Measurements from ENCODE around the gene MIEF2.
"Not testable (repeated sequence)": the region's sequence is repeated elsewhere in the genome, so short reads cannot be mapped to it uniquely, and the experiment has no call there.

The MIEF2 gene, protein sequence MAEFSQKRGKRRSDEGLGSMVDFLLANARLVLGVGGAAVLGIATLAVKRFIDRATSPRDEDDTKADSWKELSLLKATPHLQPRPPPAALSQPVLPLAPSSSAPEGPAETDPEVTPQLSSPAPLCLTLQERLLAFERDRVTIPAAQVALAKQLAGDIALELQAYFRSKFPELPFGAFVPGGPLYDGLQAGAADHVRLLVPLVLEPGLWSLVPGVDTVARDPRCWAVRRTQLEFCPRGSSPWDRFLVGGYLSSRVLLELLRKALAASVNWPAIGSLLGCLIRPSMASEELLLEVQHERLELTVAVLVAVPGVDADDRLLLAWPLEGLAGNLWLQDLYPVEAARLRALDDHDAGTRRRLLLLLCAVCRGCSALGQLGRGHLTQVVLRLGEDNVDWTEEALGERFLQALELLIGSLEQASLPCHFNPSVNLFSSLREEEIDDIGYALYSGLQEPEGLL

DNA sequence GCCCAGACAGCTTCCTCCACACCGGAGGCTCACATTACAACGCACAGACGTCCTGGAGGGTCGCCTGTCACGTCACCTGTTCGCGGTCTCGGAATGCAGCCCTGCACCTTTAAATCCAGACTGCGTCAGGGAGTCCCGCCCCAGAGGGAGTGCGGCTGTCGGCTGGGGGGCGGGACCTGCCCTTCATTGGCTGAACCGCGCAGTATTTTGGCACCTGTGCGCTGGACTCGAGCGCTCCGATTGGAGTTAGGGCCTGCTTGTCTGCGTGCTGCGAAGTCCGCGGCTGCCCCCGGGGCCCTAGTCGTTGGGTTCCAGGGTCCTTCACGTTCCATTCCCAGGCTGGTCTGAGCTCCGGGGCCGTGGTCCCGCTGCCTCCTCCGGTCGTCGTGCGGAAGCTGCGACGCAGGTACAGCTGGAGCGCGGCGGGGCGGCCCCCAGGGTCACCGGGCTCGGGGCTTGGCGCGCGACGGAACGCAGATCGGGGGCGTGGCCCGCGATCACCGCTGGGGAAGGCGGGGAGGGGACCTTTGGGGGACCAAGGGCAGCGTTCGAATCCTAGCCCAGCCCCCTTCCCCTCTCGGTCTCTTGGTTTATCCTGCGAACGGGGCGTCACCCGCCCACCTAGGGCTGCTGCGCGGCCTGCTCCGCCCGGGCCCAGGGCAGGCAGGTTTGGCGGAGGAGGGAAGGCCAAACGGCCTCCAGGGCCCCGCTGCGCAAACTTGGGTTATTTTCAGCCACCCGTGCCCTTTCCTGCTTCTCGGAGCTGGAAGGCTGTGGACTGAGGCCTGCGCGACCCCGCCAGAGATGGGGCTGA, at the start of gene MIEF2:
TSS of gene MIEF2 (plus strand) at position 331 of the 814 bp plus-strand sequence. CDS start 2,059 bp downstream, outside the sequence.
- peak; percentile 85 for DNase-seq

DNA sequence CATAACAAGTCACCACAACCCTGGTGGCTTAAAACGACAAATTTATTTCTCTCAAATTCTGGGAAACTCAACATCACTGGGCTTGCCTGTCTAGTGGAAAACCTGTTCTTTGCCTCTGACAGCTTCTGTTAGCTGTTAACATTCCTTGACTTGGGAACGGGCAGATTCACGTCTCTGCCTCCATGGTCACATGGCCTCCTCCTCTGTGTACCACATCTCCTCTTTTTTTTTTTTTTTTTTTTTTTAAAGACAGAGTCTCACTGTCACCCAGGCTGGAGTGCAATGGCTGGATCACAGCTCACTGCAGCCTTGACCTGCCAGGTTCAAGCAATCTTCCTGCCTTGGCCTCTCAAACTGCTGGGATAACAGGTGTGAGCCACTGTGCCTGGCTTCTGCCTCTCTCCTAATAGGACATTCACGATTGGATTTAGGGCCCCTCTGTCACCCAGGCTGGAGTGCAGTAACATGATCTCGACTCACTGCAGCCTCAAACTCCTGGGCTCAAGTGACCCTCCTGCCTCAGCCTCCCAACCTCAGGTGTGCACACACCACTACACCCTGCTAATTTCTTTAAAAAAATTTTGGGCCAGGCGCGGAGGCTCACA, 46.7 kb upstream of the MIEF2 start:
- no peak for DNase-seq

DNA sequence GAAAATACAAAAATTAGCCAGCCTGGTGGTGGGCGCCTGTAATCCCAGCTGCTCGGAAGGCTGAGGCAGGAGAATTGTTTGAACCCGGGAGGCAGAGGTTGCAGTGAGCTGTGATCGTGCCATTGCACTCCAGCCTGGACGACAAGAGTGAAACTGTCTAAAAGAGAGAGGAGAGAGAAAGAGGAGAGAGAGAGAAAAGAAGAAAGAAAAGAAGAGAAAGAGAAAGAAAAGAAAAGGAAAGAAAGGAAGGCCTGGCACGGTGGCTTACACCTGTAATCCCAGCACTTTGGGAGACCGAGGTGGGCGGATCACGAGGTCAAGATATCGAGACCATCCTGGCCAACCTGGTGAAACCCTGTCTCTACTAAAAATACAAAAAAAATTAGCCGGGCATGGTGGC, 43.6 kb upstream of the MIEF2 start:
- not testable (repeated sequence) for DNase-seq

DNA sequence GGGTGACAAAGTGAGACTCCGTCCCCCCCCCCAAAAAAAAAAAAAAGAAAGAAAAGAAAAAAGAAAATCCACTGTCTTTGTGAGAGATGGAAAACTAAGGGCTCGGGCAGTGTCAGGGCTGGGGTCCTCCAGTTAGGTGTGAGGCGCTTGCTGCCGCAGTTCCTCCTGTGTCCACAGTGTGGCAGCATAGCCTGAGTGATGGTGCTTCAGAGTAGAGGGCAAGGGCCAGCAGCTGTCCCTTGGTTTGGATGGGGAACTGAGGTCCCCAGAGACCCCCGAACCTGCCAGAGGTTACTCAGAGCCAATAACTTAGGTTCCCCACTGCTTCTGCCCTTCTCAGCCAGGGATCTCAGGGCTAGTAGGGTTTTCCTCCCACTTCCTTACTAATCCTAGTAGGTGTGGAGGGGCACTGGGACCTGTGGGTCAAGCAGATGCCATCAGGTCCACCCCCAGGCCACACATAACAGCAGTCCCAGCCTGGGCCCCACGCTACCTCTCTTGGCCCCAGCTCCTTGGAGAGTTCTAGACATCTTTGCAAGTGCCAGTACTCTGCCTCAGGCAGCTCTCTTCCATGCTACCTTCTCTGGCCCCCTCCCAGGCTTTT, 42.9 kb upstream of the MIEF2 start:
- DNase-seq: peak; percentile 70

DNA sequence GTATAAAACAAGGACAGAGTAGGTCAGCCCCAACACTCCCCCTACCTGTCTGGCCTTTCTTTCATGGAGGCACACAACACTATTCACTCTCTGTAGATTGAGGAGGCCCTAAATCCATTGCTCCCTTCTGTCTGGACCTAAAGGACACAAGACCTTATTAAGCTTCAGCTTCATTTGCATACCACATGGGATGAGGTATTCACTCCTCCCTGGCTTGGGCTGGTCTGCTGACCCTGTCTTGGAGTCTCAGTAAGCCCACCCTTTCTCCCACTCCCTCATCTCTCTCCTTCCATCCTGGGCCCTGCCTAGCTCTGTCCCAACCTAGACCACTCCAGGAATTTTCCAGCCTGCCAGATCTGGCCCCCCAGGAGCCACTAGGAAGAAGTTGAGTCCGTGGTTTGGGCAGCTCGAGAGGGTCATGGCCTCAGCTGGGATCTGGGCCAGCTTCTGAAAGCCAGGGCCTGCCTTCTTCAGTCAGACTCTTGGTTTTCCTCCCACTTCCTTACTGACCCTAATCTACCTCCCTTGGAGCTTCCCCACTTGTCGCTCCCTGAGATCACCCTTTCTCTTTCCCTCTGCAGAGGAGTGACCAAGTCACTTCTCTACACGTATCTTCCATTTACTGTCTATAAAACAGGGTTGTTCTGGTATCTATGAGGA, 41.6 kb upstream of the MIEF2 start:
- no peak for DNase-seq

DNA sequence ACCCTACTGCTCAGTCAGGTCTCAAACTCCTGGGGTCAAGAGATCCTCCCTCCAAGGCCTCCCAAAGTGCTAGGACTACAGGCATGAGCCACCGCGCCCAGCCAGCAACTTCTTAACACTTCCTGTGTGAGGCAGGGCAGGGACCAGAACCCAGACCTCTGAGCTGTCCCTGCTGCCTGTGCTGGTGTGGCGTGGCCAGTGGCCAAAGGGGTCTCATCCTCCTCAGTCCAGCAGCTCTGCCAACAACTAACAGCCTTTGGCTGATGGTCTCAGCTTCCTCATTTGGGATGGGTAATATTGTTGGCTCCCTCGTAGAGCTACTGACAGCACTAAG, 36.4 kb upstream of the MIEF2 start:
- DNase-seq: no peak

DNA sequence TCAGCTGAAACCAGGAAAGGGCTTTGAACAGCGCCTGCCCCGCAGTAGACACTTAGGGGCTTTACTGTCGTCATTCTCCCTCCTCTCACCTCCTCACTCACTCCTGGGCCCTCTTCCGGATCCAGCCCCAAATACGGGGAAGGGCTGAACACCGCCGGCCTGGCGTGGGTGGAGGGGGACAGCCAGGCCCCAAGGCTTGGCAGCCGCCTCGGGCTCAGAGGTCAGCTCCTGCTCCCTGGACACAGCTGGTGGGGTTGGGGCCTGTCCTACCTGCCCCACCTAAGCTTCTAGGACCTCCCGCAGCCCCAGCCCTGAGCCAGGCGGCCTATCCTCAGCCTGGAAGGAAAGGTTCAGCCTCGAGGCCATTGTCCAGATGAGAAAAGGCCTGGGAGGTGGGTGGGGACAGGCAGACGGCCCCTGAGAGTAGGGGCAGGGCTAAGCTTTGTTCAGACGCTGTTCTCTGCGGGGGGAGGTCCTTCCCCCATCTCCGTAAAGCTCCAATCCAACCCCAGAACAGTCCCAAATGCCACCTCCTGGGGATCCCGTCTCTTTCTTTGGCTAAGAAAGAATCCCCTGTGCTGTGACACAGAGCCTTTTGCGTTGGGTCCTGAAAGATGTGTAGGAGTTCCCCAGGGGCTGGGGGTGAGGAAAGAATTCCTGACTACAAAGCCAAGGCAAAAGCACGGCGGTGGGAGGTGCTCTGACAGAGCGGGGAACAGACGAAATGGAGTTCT, 35.9 kb upstream of the MIEF2 start:
- no peak for DNase-seq

DNA sequence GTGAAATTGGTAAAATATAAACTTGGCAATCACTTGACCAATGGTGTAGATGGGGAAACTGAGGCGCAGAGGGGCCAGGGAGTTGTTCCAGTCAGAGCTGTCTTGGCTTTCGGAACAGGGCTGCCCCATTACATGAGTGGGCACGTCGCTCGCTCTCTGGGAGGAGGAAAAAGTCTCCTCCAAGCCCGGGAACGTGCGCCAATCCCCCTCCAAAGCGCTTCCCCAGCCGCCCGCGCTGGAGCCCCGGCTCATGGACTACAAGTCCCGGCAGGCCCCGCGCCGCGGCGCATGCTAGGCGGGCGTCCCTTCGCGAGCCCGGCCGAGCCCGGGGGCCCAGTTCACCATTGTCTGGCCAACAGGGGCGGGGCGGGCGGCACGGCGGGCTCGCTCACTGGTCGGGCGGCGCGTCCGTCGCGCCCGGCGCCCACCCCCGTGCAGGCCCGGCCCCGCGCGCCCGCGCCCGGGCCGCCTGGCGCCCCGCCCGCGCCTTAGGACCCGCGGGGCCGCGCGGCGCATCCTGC, 35.3 kb upstream of the MIEF2 start, which contains the start of gene LLGL1:
TSS of gene LLGL1 (plus strand) at position 515 of the 521 bp plus-strand sequence. CDS start 48 bp downstream, outside the sequence.
- DNase-seq: peak; percentile 87

DNA sequence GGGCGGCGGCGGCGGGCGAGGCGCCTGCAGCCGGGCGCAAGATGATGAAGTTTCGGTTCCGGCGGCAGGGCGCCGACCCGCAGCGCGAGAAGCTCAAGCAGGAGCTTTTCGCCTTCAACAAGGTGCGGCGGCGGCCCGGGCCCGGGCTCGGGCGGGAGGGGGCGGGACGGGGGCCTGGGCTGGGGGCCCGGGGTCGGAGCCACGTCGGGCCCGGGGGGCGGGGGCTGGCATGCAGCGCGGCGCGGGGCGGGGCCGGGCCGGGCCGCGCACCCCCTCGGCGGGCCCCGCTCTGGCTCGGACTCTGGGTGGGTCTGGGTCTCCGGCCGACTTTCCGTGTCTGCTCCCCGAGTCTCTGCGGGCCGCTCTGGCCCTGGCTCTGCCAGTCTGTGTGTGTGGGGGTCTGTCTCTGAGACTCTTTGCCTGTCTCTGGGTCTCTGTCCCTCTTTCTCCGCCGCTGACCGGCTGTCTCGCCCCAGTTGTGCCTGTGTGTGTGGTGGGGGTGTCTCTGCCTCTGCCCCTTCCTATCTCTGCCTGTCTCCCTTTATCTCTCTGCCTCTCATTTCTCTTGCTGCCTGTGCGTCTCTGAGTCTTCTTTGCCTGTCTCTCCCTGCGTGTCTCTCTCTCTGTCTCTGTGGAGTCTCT, 34.7 kb upstream of the MIEF2 start:
- no peak for DNase-seq

DNA sequence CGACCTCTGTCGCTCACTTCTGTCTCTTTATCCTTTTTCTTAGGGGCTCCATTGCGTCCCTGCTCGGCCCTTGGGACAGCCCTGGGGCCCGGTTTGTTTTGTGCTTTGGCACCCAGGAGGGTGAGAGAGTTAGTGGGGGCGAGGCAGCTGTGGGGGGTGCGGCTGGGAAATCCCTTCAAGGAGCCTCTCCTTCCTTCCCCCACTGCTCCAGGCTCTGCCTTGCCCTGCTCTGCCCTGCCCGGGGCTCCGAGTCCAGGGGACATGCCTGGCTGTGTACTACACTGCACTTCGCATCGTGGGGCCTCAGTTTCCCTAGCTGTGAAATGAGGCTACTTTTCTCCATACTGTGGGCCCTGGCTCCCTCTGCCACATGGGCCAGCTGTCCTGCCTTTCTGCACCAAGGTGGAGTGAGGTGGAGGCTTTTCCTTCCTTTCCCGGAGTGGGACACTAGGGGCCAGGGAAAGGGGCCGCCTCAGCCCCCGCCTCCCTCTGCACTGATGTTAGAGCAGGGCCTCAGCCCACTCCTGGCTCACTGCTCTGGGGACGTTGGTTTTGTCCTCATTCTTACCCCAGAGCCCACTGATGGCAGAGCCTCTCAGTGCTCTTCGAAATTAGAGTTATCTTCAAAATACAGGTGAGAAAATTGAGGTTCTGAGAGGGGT, 34.0 kb upstream of the MIEF2 start:
- no peak for DNase-seq

DNA sequence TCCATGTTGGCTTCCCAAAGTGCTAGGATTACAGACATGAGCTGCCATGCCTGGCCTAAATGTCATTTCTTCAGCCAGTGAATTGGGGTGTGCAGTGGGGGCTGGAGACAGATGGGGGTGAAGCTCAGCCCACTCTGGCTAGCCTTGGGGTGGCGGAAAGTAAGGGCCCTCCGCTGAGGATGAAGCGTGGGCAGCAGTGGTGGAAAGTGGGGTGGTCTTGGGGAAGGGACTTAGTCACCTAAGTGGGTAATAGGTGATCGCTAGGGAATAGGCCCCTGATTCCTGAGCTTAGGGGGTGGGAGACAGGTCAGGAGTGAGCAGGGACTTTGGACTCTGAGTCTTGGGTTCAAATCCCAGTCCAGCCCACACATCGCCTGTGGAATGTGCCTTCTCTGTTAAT, 32.8 kb upstream of the MIEF2 start:
- DNase-seq: no peak

DNA sequence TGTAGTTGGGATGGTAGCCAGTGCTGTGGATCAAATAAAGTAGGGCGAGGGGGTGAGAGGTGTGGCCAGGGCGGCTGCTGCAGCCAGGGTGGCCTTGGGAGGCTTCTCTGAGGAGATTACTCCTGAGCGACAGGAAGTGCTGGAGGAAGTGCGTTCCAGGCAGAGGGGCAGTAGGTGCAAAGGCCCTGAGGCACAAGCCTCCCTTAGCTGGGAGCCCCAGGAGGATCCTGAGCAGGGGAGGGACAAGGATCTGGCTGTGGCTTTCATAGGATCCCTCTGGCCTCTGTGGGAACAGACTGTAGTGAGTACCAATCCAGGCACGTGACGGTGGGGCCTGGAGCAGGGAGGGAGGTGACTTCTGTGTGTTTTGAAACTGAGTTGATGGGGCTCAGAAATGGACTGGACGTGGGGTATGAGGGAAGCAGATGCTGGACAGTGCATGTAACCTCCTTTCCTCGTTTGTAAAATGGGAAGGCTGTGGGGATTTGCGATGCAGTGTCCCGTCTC, 32.2 kb upstream of the MIEF2 start:
- DNase-seq: no peak

DNA sequence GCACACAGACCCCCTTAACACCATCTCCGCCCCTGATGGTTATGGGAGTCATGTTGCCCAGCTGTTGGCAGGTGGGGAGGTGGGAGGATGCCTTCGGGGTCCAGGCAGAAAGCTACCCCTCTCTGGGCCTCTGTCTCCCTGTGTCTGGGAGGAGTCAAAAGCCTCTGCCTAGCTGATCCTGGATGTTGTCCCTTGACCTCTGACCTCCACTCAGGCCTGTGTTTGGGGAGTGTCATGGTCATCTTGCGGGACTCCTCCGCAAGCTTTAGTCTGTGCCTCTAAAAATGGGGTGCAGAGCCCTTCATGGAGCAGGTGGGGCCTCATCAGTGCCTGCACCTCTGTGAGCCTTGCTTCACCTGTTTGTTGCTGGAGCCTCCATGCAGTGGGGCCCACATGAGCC, 31.2 kb upstream of the MIEF2 start:
- DNase-seq: no peak

DNA sequence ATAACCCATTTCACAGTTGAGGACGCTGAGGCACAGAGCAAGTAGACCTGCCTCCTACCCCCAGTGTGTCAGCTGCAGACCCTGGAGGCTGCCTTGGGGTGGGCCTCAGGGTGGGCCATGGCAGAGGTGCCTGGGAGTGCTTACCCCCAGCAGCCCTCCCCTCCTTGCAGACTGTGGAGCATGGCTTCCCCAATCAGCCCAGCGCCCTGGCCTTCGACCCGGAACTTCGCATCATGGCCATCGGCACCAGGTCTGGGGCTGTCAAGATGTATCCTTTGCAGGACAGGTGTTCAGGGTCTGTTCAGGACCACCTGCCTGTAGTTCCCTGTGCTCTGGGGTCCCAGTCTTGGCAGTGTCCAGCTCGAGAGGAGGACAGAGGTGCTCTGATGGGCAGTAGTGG, 30.7 kb upstream of the MIEF2 start:
- no peak for DNase-seq

DNA sequence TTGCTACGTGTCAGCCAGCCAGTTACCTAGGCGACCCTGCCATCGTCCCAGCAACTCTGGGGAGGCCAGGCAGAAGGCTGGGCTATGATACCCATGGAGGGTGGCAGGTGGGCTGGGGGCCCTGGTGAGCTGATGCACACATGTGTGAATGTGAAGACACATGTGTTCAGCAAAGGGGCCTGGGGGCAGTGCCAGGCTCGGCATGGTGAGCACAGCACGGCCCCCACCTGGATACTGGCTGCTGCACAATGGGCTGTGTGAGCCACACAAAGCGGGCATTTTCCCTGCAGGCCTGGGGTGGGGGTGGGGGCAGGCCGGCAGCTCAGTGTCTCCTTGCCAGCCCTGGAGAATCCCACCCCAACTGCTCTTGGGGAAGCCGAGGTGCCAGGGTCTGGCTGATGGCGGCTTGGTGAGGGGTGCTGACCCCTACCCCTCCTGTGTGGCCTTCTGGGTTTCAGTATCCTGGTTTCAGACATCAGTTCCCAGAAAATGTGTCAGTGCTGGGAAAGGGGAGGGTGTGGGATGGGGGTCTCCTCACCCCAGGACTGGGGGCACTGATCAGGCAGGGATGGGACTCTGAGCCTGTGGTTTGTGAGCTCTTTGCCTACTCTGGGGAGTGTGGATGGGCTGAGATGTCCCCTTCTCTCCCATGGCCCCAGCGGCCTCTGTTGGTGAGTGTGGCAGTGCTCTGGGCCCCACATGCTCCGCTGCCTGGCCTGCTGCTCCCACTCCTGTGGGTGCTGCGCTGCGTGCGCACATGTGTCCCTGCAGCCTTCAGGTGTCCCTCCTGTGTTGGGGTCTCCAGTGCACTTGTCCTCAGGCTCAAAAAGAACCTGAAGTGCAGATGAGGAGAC, 29.9 kb upstream of the MIEF2 start:
- DNase-seq: no peak

DNA sequence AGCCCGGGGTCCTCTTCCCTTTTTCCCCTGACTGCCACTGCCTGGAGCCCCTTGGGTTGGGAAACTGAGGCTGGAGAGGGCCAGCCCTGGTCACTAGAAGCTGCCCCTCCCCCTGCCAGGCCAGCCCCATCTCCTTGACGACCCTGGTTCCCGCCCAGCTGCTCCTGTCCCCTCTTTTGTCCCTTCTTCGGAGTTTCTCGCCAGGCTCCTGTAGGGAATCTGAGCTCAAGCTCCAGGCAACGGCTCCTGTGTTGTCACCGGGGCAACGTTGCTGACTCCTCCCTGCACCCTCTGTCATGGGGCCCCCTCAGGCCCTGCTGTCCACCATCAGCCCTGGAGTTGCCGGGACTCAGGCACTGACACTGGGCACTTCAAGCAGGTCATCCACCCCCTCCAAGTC, 29.3 kb upstream of the MIEF2 start:
- no peak for DNase-seq

DNA sequence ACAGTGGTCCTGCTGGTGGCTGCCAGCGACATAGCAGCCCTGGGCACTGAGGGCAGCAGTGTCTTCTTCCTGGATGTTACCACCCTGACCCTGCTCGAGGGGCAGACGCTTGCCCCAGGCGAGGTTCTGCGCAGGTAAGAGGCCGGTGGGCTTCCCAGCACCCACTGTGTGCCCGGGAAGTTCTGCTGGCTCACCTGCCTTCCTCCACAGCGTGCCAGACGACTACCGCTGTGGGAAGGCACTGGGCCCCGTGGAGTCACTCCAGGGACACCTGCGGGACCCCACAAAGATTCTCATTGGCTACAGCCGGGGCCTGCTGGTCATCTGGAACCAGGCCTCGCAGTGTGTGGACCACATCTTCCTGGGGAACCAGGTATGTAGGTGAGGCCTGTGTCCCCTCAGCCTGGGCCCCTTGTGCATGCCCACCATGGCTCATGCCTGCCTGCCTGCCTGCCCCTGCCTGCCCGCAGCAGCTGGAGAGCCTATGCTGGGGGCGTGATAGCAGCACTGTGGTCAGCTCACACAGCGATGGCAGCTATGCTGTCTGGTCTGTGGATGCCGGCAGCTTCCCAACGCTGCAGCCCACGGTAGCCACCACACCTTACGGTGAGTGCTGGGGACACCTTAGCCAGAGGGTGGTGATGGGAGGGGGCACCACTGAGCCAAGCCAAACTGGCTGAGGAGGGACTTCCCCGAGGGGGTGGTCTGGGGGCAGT, 26.5 kb upstream of the MIEF2 start:
- DNase-seq: no peak

DNA sequence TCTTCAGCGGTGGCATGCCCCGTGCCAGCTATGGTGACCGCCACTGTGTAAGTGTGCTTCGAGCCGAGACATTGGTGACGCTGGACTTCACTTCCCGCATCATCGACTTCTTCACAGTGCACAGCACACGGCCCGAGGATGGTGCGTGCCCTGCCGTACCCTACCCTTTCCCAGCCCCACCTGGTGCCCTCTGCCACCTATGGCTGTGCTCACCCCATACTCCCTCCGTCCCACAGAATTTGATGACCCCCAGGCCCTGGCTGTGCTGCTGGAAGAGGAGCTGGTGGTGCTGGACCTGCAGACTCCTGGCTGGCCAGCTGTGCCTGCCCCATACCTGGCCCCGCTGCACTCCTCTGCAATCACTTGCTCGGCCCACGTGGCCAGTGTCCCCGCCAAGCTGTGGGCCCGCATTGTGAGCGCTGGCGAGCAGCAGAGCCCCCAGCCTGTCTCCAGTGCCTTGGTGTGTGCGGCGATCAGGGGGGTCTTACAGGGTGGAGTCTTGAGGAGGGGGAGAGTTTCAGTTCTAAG, 25.5 kb upstream of the MIEF2 start:
- no peak for DNase-seq
